Mesendoderm (in vitro differentiated cells): ENCODE data around the gene TAF10.

Source experiments
- DNase-seq: peaks from one replicate; pipeline ENCODE4 v3.0.0; 2013
- H2AK5ac ChIP-seq: 2 replicates; pipeline ENCODE4 v1.6.1; 2013; ENCODE audit warnings: low read length, inconsistent platforms
- H2BK120ac ChIP-seq: 2 replicates; pipeline ENCODE4 v1.6.1; 2013; ENCODE audit warnings: low read depth, mild to moderate bottlenecking, low read length, moderate library complexity, mixed read lengths
- H2BK15ac ChIP-seq: replicated peaks from 2 replicates; pipeline ENCODE4 v1.6.1; 2013; ENCODE audit warnings: low read depth, mild to moderate bottlenecking, moderate library complexity
- H2BK5ac ChIP-seq: 2 replicates; pipeline ENCODE4 v1.6.1; 2013; ENCODE audit warnings: low read length, inconsistent platforms
- H3K18ac ChIP-seq: 2 replicates; pipeline ENCODE4 v1.6.1; 2013; ENCODE audit warnings: mild to moderate bottlenecking, low read length, mixed read lengths
- H3K23ac ChIP-seq: one replicate; pipeline ENCODE4 v1.6.1; 2013; ENCODE audit warnings: low read length
- H3K27ac ChIP-seq: 2 replicates; pipeline ENCODE4 v1.5.1; 2013; ENCODE audit warnings: low read depth, mild to moderate bottlenecking, inconsistent platforms, low read length, moderate library complexity
- H3K27me3 ChIP-seq: 2 replicates; pipeline ENCODE4 v1.6.1; 2013; ENCODE audit warnings: low read length, control low read depth, mild to moderate bottlenecking, inconsistent platforms; ENCODE audit not compliant: insufficient read depth, poor library complexity
- H3K36me3 ChIP-seq: 2 replicates; pipeline ENCODE4 v1.6.1; 2013; ENCODE audit warnings: low read length, inconsistent platforms; ENCODE audit not compliant: control insufficient read depth, insufficient read depth
- H3K4ac ChIP-seq: one replicate; pipeline ENCODE4 v1.6.1; 2013; ENCODE audit warnings: low read depth, mild to moderate bottlenecking, low read length, moderate library complexity
- H3K4me1 ChIP-seq: 2 replicates; pipeline ENCODE4 v1.6.1; 2013; ENCODE audit warnings: low read depth, low read length, inconsistent platforms; ENCODE audit not compliant: control insufficient read depth
- H3K4me2 ChIP-seq: 2 replicates; pipeline ENCODE4 v1.6.1; 2013; ENCODE audit warnings: low read length
- H3K4me3 ChIP-seq: 2 replicates; pipeline ENCODE4 v1.5.1; 2013; ENCODE audit warnings: mild to moderate bottlenecking, low read length
- H3K56ac ChIP-seq: one replicate; pipeline ENCODE4 v1.6.1; 2013; ENCODE audit warnings: low read length
- H3K79me1 ChIP-seq: 2 replicates; pipeline ENCODE4 v1.6.1; 2013; ENCODE audit warnings: low read length, inconsistent platforms
- H3K79me2 ChIP-seq: 2 replicates; pipeline ENCODE4 v1.6.1; 2013; ENCODE audit warnings: mild to moderate bottlenecking, low read length; ENCODE audit not compliant: control insufficient read depth, insufficient read depth
- H3K9ac ChIP-seq: 2 replicates; pipeline ENCODE4 v1.6.1; 2013; ENCODE audit warnings: low read length, inconsistent platforms
- H4K5ac ChIP-seq: one replicate; pipeline ENCODE4 v1.6.1; 2013; ENCODE audit warnings: low read length
- H4K8ac ChIP-seq: one replicate; pipeline ENCODE4 v1.6.1; 2013; ENCODE audit warnings: low read depth, mild to moderate bottlenecking, control low read depth, low read length, moderate library complexity
- WGBS: extraction: QIAGEN DNeasy Blood & Tissue Kit; methylation state at CpG from one replicate; pipeline ENCODE4 v1.1.7; 2013; ENCODE audit warnings: low lambda C conversion rate, missing lambda C conversion rate; ENCODE audit not compliant: insufficient coverage; ENCODE audit errors: extremely low coverage; 5-methylcytosine and 5-hydroxymethylcytosine counted together

TAF10 gene

GRCh38 chr11:6604790-6605189 is 7.2 kb downstream of the TAF10 start:
- peaks cover 9% of the 10 kb centered on the region for H3K4me1 ChIP-seq
- H3K27ac ChIP-seq = no peak overlapping the region

GRCh38 chr11:6604081-6604626 is 7.9 kb downstream of the TAF10 start:
- H3K56ac ChIP-seq = peak overlapping the region; percentile 98
- H3K4me3 ChIP-seq = peak overlapping the region; percentile 97
- peak overlapping the region; percentile 98 for H3K9ac ChIP-seq
- peak overlapping the region; percentile 68 for H3K27ac ChIP-seq
- peak overlapping the region; percentile 28 for H3K4ac ChIP-seq
- H3K4me1 ChIP-seq = peaks cover 9% of the 10 kb centered on the region
- H3K36me3 ChIP-seq = peaks cover 13% of the 10 kb centered on the region
- peak overlapping the region; percentile 7 for H3K18ac ChIP-seq
- peak overlapping the region; percentile 74 for H3K23ac ChIP-seq
- H2BK120ac ChIP-seq = no peak overlapping the region
- H2BK15ac ChIP-seq = no peak overlapping the region
- peak overlapping the region; percentile 88 for H2BK5ac ChIP-seq
- H4K5ac ChIP-seq = no peak overlapping the region
- H4K8ac ChIP-seq = no peak overlapping the region
- H3K4me2 ChIP-seq = peak overlapping the region; percentile 83
- H3K79me2 ChIP-seq = peaks cover 44% of the 10 kb centered on the region
- peak overlapping the region; percentile 54 for H2AK5ac ChIP-seq
- H3K79me1 ChIP-seq = peaks cover 30% of the 10 kb centered on the region
- WGBS = no CpG with 5 or more reads among the region's 20 CpGs
- no peaks in the 10 kb centered on the region for H3K27me3 ChIP-seq
- DNase-seq = peak; percentile 75

More at GRCh38 chr11:6604790-6605189, 7.2 kb downstream of the TAF10 start:
- Histone ChIP-seq H4K8ac (no peak overlapping the region), H2BK120ac (no peak overlapping the region), H3K56ac (peak overlapping the region; percentile 98), H3K79me1 (peaks cover 30% of the 10 kb centered on the region), H3K23ac (no peak overlapping the region), H3K27me3 (no peaks in the 10 kb centered on the region), H2BK5ac (no peak overlapping the region), H3K36me3 (peaks cover 15% of the 10 kb centered on the region), H4K5ac (no peak overlapping the region), H3K79me2 (peaks cover 44% of the 10 kb centered on the region), H3K4me3 (peak overlapping the region; percentile 97), H3K9ac (peak overlapping the region; percentile 98), H3K4ac (no peak overlapping the region), H2BK15ac (no peak overlapping the region), H3K4me2 (peak overlapping the region; percentile 83), H3K18ac (no peak overlapping the region), H2AK5ac (no peak overlapping the region)
- no CpG with 5 or more reads among the region's 3 CpGs for WGBS
- no peak for DNase-seq

GRCh38 chr11:6603287-6604080 is 8.5 kb downstream of the TAF10 start, which contains the start of the genes ILK and RRP8:
TSS of gene ILK (plus strand) at chr11:6603774. CDS start at chr11:6604272, 498 bp downstream.
TSS of gene RRP8 (minus strand) at chr11:6603616. CDS start at chr11:6603502, 114 bp downstream.
- H2BK15ac ChIP-seq = no peak within 1 kb of the TSS
- H4K5ac ChIP-seq = no peak within 1 kb of the TSS
- peak; percentile 95 for DNase-seq
- peak within 1 kb of the TSS; percentile 83 for H3K4me2 ChIP-seq
- peak within 1 kb of the TSS; percentile 98 for H3K56ac ChIP-seq
- H3K4me3 ChIP-seq = peak within 1 kb of the TSS; percentile 97
- peak within 1 kb of the TSS; percentile 74 for H3K23ac ChIP-seq
- H3K36me3 ChIP-seq = peaks cover 8% of the 10 kb centered on the region
- H2BK120ac ChIP-seq = no peak within 1 kb of the TSS
- H3K27me3 ChIP-seq = no peaks in the 10 kb centered on the region
- peak within 1 kb of the TSS; percentile 68 for H3K27ac ChIP-seq
- peaks cover 30% of the 10 kb centered on the region for H3K79me1 ChIP-seq
- H4K8ac ChIP-seq = no peak within 1 kb of the TSS
- peaks cover 44% of the 10 kb centered on the region for H3K79me2 ChIP-seq
- WGBS = no CpG with 5 or more reads among the region's 72 CpGs
- H3K18ac ChIP-seq = peak within 1 kb of the TSS; percentile 24
- H3K4me1 ChIP-seq = peaks cover 9% of the 10 kb centered on the region
- peak within 1 kb of the TSS; percentile 54 for H2AK5ac ChIP-seq
- peak within 1 kb of the TSS; percentile 88 for H2BK5ac ChIP-seq
- H3K9ac ChIP-seq = peak within 1 kb of the TSS; percentile 98
- peak within 1 kb of the TSS; percentile 28 for H3K4ac ChIP-seq

DNA sequence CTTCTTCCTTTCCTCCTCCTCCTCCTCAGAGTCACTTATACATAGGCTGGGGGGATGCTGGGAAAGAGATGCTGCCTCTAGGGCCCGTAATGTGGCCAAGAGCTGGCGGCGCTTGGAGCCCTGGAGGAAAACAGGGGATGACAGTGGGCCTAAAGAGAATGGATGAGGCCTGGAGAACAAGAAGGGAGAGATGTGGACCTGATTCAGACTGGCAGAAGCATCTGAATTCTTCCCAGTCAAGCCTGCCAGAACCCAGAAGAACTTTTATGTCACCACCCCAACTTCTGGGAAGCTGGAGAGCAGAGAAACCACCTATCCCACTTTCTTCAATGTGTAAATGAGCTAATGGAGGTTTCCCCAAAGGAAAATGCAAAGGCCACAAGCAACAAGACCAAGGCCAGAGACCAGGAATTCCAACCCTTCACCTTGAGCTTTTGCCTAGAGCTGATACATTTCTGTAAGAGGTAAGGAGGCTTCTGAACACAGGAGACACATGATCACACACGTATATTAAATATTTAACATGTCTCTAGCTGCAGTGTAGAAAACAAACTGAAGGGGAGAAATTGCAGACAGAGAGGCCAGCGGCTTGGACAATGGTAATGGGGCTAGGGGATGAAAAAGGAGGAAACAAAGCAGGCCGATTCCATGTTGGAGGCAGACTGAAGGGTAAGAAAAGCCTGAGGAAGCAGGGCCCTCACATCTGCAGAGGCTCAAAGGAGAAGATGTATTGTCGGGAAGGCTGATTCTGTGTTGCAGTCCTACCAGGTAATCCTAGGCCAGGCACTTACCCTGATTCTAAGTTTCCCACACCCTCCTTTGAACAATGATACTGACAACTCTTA is 9.7 kb downstream of the TAF10 start:
- H3K56ac ChIP-seq = peak overlapping the region; percentile 93
- H3K23ac ChIP-seq = no peak overlapping the region
- no peak overlapping the region for H2BK5ac ChIP-seq
- no peak overlapping the region for H2BK120ac ChIP-seq
- no peak for DNase-seq
- H4K5ac ChIP-seq = no peak overlapping the region
- no peak overlapping the region for H4K8ac ChIP-seq
- no peaks in the 10 kb centered on the region for H3K27me3 ChIP-seq
- H2BK15ac ChIP-seq = no peak overlapping the region
- H3K4me3 ChIP-seq = peak overlapping the region; percentile 96
- H3K27ac ChIP-seq = no peak overlapping the region
- no peak overlapping the region for H3K4ac ChIP-seq
- peak overlapping the region; percentile 94 for H3K9ac ChIP-seq
- peak overlapping the region; percentile 70 for H3K4me2 ChIP-seq
- no peak overlapping the region for H3K18ac ChIP-seq
- H3K4me1 ChIP-seq = peaks cover 8% of the 10 kb centered on the region
- H3K79me1 ChIP-seq = peaks cover 24% of the 10 kb centered on the region
- peaks cover 5% of the 10 kb centered on the region for H3K36me3 ChIP-seq
- no CpG with 5 or more reads among the region's 7 CpGs for WGBS
- peaks cover 40% of the 10 kb centered on the region for H3K79me2 ChIP-seq
- H2AK5ac ChIP-seq = no peak overlapping the region

DNA sequence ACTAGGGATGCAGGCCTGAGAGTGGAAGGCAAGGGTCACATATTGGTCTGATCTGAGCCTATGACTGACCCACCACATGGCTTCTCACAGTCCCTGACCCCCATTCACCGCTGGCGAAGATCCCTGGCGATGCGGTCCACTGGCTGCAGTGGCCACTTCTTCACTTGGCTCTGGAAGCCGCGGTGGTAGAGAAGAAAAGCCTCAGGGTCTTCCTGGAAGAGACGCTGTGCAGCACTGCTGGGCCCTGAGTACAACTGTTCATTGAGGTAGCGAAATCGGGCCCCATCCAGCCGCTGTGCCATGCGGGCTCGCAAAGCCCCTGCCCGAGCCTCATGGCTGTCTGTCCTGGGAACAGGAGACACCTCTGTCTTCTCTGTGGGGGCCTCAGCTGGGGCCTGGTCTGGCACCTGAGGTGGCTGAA is 11.0 kb downstream of the TAF10 start:
- H3K36me3 ChIP-seq = peaks cover 5% of the 10 kb centered on the region

More for the DNA sequence above, 11.0 kb downstream of the TAF10 start:
- Histone ChIP-seq H3K27me3 (no peaks in the 10 kb centered on the region), H3K4ac (no peak overlapping the region), H3K79me2 (peaks cover 39% of the 10 kb centered on the region), H3K79me1 (peaks cover 21% of the 10 kb centered on the region), H3K23ac (no peak overlapping the region), H3K18ac (no peak overlapping the region), H3K56ac (no peak overlapping the region), H2BK5ac (no peak overlapping the region), H3K4me2 (no peak overlapping the region), H3K4me1 (peaks cover 3% of the 10 kb centered on the region), H3K4me3 (no peak overlapping the region), H2BK120ac (no peak overlapping the region), H3K9ac (no peak overlapping the region), H4K5ac (no peak overlapping the region), H2BK15ac (no peak overlapping the region), H4K8ac (no peak overlapping the region), H2AK5ac (no peak overlapping the region), H3K27ac (no peak overlapping the region)
- no peak for DNase-seq
- WGBS = no CpG with 5 or more reads among the region's 13 CpGs
